Stomach (tissue), 9 donors: Measurements from ENCODE around the gene LARGE1. TPM values are rescaled to one million over a fixed set of nuclear protein-coding genes. Genes with fewer than 3 reads are reported as not detected.
A peak's percentile ranks its signal among the peaks of the same experiment; 100 is the strongest.

Experiments
- DNase-seq, 2 donors: peaks; one replicate each; pipeline versions ENCODE4 v3.0.0 to v3.0.0-alpha.2; 2013 to 2019
- H3K27ac ChIP-seq, 5 donors: fragments of 200-600 bp in 4 of 5; sonication (generic) in 4 of 5; one replicate each; pipeline ENCODE4 v1.5.1; 2013 to 2019; ENCODE audit warnings: mild to moderate bottlenecking in 1 of 5, moderate library complexity in 1 of 5
- H3K27me3 ChIP-seq, 3 donors: fragments of 200-600 bp; sonication (generic); one replicate each; pipeline ENCODE4 v1.5.1; 2017 to 2019; ENCODE audit warnings: mixed run types in 1 of 3
- H3K36me3 ChIP-seq, 4 donors: fragments of 200-600 bp; sonication (generic); 1 replicate in 3 of 4; 2 replicates in 1 of 4; pipeline ENCODE4 v1.5.1; 2016 to 2019
- H3K4me1 ChIP-seq, 4 donors: fragments of 200-600 bp; sonication (generic); one replicate each; pipeline ENCODE4 v1.5.1; 2016 to 2019
- H3K4me3 ChIP-seq, 4 donors: fragments of 200-600 bp; sonication (generic) in 3 of 4; one replicate each; pipeline ENCODE4 v1.5.1; 2016 to 2019; ENCODE audit warnings: mild to moderate bottlenecking in 1 of 4
- H3K9me3 ChIP-seq, 4 donors: fragments of 200-600 bp; sonication (generic); one replicate each; pipeline ENCODE4 v1.5.1; 2016 to 2019
- CTCF ChIP-seq, 7 experiments: fragments of 450-650 bp in 4 of 7; fragments of 200-600 bp in 3 of 7; sonication (generic) in 3 of 7; IDR thresholded peaks; one replicate each; pipeline ENCODE4 v1.5.1; 2016 to 2019; ENCODE audit warnings: antibody characterized with exemption in 7 of 7, control low read depth in 2 of 7, mild to moderate bottlenecking in 1 of 7
- EP300 ChIP-seq: sonication (generic); formaldehyde crosslinking; IDR thresholded peaks from one replicate; pipeline ENCODE4 v1.6.1; 2017; ENCODE audit warnings: antibody characterized with exemption
- POLR2A ChIP-seq, 4 donors: fragments of 450-650 bp; IDR thresholded peaks; one replicate each; pipeline ENCODE4 v1.6.1; 2016; ENCODE audit warnings: antibody characterized with exemption in 4 of 4, control low read depth in 2 of 4, mild to moderate bottlenecking in 1 of 4, moderate library complexity in 1 of 4
- POLR2AphosphoS5 ChIP-seq, 3 donors: sonication (generic); formaldehyde crosslinking; IDR thresholded peaks; one replicate each; pipeline ENCODE4 v1.6.1; 2016; ENCODE audit warnings: antibody characterized with exemption in 3 of 3
- WGBS, 5 donors: extraction: QIAGEN DNeasy Blood & Tissue Kit in 3 of 5; methylation state at CpG; one replicate each; pipeline versions ENCODE4 v1.1.5 to v1.1.7; 2013 to 2018; 5-methylcytosine and 5-hydroxymethylcytosine counted together
- intact Hi-C: fragments of 100-400 bp; cut with DNase I; formaldehyde crosslinking; loops from one replicate; pipeline ENCODE4 v1.15.1; 2023; ENCODE audit warnings: low total_unique reads
- polyA plus RNA-seq, 3 donors: library from polyadenylated mRNA; stranded (reverse); fragments of 200-250 nt; gene quantifications; one replicate each; pipeline ENCODE4 v1.2.3, GENCODE V29; 2013
- total RNA-seq, 5 donors: library from RNA; depleted of rRNA; stranded (reverse); fragments of >200 nt; gene quantifications; one replicate each; pipeline versions ENCODE4 v1.1.0 to v1.2.3, GENCODE V29; 2014 to 2016
- donor health status: healthy with polysubstance abuse.
- donor health status: Bipolar disorder and iron deficiency.
- donor health status: healthy.

The LARGE1 gene
- total and polyA plus RNA-seq, 8 donors, result 3.5 to 110 (median 51.6) TPM

GRCh38 chr22:33780531-33781136 is 139.6 kb downstream of the LARGE1 start:
- 25 to 66% (median 34%) methylated on average over 5 of the region's 5 CpGs for WGBS, 5 donors
- H3K36me3 ChIP-seq, result no peaks in the 10 kb centered on the region
- no peaks in the 10 kb centered on the region for H3K27me3 ChIP-seq
- no peaks in the 10 kb centered on the region for H3K9me3 ChIP-seq
- DNase-seq, result peak in 1 of 2 donors; percentile 79
- peak overlapping the region; percentile 35 to 74 (median 46) for H3K27ac ChIP-seq
- peaks cover 30 to 69% (median 50%) of the 10 kb centered on the region in 4 donors for H3K4me1 ChIP-seq
- no peak overlapping the region for H3K4me3 ChIP-seq
- intact Hi-C loops, result no loop called here
- TF ChIP-seq EP300 (no peak), CTCF (IDR thresholded peaks at IDR 0.05) (no peak), POLR2A (IDR thresholded peaks at IDR 0.05) (no peak), POLR2AphosphoS5 (IDR thresholded peaks at IDR 0.05) (no peak)

GRCh38 chr22:33779243-33779642 is 141.0 kb downstream of the LARGE1 start:
- 25 to 67% (median 38%) methylated on average over 3 of the region's 3 CpGs for WGBS, 5 donors
- Histone ChIP-seq H3K27ac (peak overlapping the region in 4 of 5 donors; percentile 25 to 74 (median 41)), H3K36me3 (no peaks in the 10 kb centered on the region), H3K4me1 (peaks cover 26 to 72% (median 46%) of the 10 kb centered on the region in 4 donors), H3K4me3 (no peak overlapping the region), H3K27me3 (no peaks in the 10 kb centered on the region), H3K9me3 (no peaks in the 10 kb centered on the region)
- peak in 1 of 2 donors; percentile 61 for DNase-seq
- intact Hi-C loops, result no loop called here
- TF ChIP-seq POLR2A (IDR thresholded peaks at IDR 0.05) (no peak), POLR2AphosphoS5 (IDR thresholded peaks at IDR 0.05) (no peak), CTCF (IDR thresholded peaks at IDR 0.05) (no peak), EP300 (no peak)

GRCh38 chr22:33776491-33776890 is 143.8 kb downstream of the LARGE1 start:
- Histone ChIP-seq H3K27ac (peak overlapping the region in 1 of 5 donors; percentile 6), H3K36me3 (no peaks in the 10 kb centered on the region), H3K4me1 (peaks cover 18 to 62% (median 35%) of the 10 kb centered on the region in 4 donors), H3K4me3 (no peak overlapping the region), H3K9me3 (no peaks in the 10 kb centered on the region), H3K27me3 (no peaks in the 10 kb centered on the region)
- no peak for DNase-seq
- WGBS, 5 donors, result 47 to 93% (median 52%) methylated on average over 7 of the region's 7 CpGs
- TF ChIP-seq POLR2A (IDR thresholded peaks at IDR 0.05), result no peak
- TF ChIP-seq CTCF (IDR thresholded peaks at IDR 0.05), result no peak
- TF ChIP-seq EP300, result no peak
- TF ChIP-seq POLR2AphosphoS5 (IDR thresholded peaks at IDR 0.05), result no peak
- intact Hi-C loops, result no loop called here

- Histone ChIP-seq H3K27me3 (no peaks in the 10 kb centered on the region), H3K4me3 (no peak overlapping the region), H3K27ac (no peak overlapping the region), H3K36me3 (no peaks in the 10 kb centered on the region), H3K9me3 (no peaks in the 10 kb centered on the region), H3K4me1 (peaks cover 1 to 45% (median 19%) of the 10 kb centered on the region in 4 donors)
- intact Hi-C loops, result no loop called here
- 82 to 89% (median 87%) methylated on average over 6 of the region's 6 CpGs for WGBS, 5 donors
- no peak for TF ChIP-seq CTCF (IDR thresholded peaks at IDR 0.05)
- TF ChIP-seq POLR2A (IDR thresholded peaks at IDR 0.05), result no peak
- no peak for TF ChIP-seq EP300
- TF ChIP-seq POLR2AphosphoS5 (IDR thresholded peaks at IDR 0.05), result no peak
- DNase-seq, result no peak
Measured at GRCh38 chr22:33774781-33775180, 145.5 kb downstream of the LARGE1 start.
